Ishikawa (cell line): Measurements from ENCODE around the gene POLN.

Experiments
- CREB1 ChIP-seq: IDR thresholded peaks from 2 replicates; pipeline ENCODE4 v1.6.1; 2012; ENCODE audit warnings: low read depth
- EP300 ChIP-seq: IDR thresholded peaks from 2 replicates; pipeline ENCODE4 v1.6.1; 2012; ENCODE audit warnings: borderline replicate concordance
- MAX ChIP-seq: IDR thresholded peaks from 2 replicates; pipeline ENCODE4 v1.6.1; 2012
- RAD21 ChIP-seq: IDR thresholded peaks from 2 replicates; pipeline ENCODE4 v1.6.1; 2012; ENCODE audit warnings: low read depth
- TAF1 ChIP-seq: IDR thresholded peaks from 2 replicates; pipeline ENCODE4 v1.6.1; 2012; ENCODE audit warnings: low read depth, mild to moderate bottlenecking
- YY1 ChIP-seq: IDR thresholded peaks from 2 replicates; pipeline ENCODE4 v1.6.1; 2012; ENCODE audit warnings: low read depth

DNA sequence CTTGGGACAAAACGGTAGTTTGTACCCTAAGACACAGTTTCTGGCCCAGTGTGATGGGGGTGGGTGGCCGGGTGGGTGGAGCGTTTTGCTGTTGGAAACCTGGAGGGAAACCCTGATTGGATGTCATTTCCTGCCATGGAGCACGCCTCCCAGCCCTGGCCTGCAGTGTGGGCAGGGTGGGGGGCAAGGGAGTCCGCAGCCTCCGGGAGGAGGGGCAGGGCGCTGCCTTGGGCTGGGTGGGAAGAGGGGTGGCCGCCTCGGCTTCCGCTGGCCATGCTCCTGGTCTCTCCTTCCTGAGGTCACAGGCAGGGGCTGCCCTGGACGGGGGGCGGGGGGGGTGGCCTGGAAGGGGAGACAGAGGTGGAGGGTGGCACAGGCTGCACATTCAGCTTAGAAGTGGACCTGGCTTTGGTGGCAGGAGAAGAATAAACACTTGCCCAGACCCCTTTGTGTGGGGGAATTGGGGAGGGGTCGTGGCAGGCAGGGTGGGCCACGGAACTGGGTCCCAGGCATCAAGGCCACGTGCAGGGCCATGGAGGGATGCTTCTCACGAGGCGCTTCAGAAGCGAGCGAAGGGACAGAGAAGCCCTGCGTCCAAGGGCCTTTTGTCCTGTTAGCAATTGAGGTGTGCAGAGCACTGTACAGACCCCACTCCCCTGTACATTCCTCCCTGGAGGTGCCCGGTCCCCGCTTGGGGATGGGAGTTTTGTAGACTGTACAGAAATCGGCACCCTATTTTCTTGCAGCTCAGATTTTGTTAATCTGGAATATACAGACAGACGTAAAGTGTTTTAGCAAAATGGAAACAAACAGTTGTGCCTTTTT lies 176.6 kb downstream of the POLN start:
- TF ChIP-seq EP300 = no peak
- TF ChIP-seq MAX = no peak
- TF ChIP-seq YY1 = no peak
- no peak for TF ChIP-seq TAF1
- no peak for TF ChIP-seq CREB1
- TF ChIP-seq RAD21 = no peak
